H1 (cell line): ENCODE measurements around the gene ADAM22. TPM values are rescaled to one million over a fixed set of nuclear protein-coding genes. Genes with fewer than 3 reads are reported as not detected.

ENCODE experiments used
- CTCF ChIA-PET: fragments of 300-600 bp; sonication (Branson Sonifier 250); formaldehyde crosslinking; loops from one replicate; lab custom pipeline; 2021; ENCODE audit not compliant: partially characterized antibody; lab: Charles Lee
- POLR2A ChIA-PET: fragments of 300-600 bp; sonication (Branson Sonifier 250); formaldehyde crosslinking; loops from one replicate; lab custom pipeline; 2021; ENCODE audit warnings: inconsistent platforms; ENCODE audit not compliant: partially characterized antibody; lab: Charles Lee
- DNase-seq, 2 experiments: peaks; one replicate each; pipeline versions ENCODE4 v3.0.0 to v3.0.0-alpha.2; 2010 to 2022; ENCODE audit warnings: low spot score in 2 of 2, low read depth in 1 of 2, mixed read lengths in 1 of 2
- FAIRE-seq: peaks from 2 replicates; lab custom pipeline; 2011; peaks lifted over from hg19 to GRCh38; lab: Jason Lieb, UNC
- H2AFZ ChIP-seq: 2 replicates; pipeline ENCODE4 v1.8.1; 2012; ENCODE audit warnings: low read length, inconsistent platforms
- H2AK5ac ChIP-seq: 2 replicates; pipeline ENCODE4 v1.6.1; 2013; ENCODE audit warnings: low read depth, low read length
- H2BK120ac ChIP-seq: replicated peaks from 2 replicates; pipeline ENCODE3; 2013; ENCODE audit warnings: low read depth, low read length, inconsistent platforms
- H2BK12ac ChIP-seq: 2 replicates; pipeline ENCODE4 v1.6.1; 2013; ENCODE audit warnings: low read depth, low read length
- H2BK15ac ChIP-seq: 2 replicates; pipeline ENCODE4 v1.6.1; 2013; ENCODE audit warnings: low read length
- H2BK20ac ChIP-seq: 2 replicates; pipeline ENCODE4 v1.6.1; 2013; ENCODE audit warnings: low read length
- H2BK5ac ChIP-seq: 2 replicates; pipeline ENCODE4 v1.6.1; 2013; ENCODE audit warnings: low read depth, low read length
- H3K14ac ChIP-seq: 2 replicates; pipeline ENCODE4 v1.6.1; 2013; ENCODE audit warnings: inconsistent platforms; ENCODE audit not compliant: insufficient read length
- H3K18ac ChIP-seq: 2 replicates; pipeline ENCODE4 v1.6.1; 2013; ENCODE audit warnings: low read length; ENCODE audit errors: extremely low read depth
- H3K23ac ChIP-seq: 2 replicates; pipeline ENCODE4 v1.6.1; 2013; ENCODE audit warnings: inconsistent platforms; ENCODE audit not compliant: insufficient read length
- H3K23me2 ChIP-seq: 2 replicates; pipeline ENCODE4 v1.6.1; 2013; ENCODE audit warnings: low read depth, low read length
- H3K27ac ChIP-seq: 2 replicates; pipeline ENCODE4 v1.6.1; 2011; ENCODE audit warnings: low read depth, low read length, inconsistent platforms
- H3K27me3 ChIP-seq, 4 experiments: replicated peaks in 1 of 4; 1 replicate in 1 of 4; 2 replicates in 3 of 4; pipeline versions ENCODE4 v1.6.1 to v1.8.1; 2011 to 2013; ENCODE audit warnings: low read length in 3 of 4, mild to moderate bottlenecking in 3 of 4, inconsistent platforms in 2 of 4, mixed read lengths in 2 of 4, moderate library complexity in 1 of 4; ENCODE audit not compliant: control insufficient read depth in 3 of 4, insufficient read depth in 3 of 4; ENCODE audit errors: extremely low read depth in 1 of 4
- H3K36me3 ChIP-seq, 4 experiments: 2 replicates each; pipeline versions ENCODE4 v1.6.1 to v1.8.1; 2011 to 2013; ENCODE audit warnings: mild to moderate bottlenecking in 4 of 4, low read length in 3 of 4, moderate library complexity in 2 of 4, control low read depth in 1 of 4, inconsistent platforms in 1 of 4; ENCODE audit not compliant: insufficient read depth in 4 of 4, control insufficient read depth in 2 of 4
- H3K4ac ChIP-seq: replicated peaks from 2 replicates; pipeline ENCODE3; 2013; ENCODE audit warnings: low read length, low read depth, mixed read lengths, inconsistent platforms; ENCODE audit not compliant: insufficient read length
- H3K4me1 ChIP-seq, 4 experiments: replicated peaks in 1 of 4; 1 replicate in 1 of 4; 2 replicates in 3 of 4; pipeline versions ENCODE4 v1.6.1 to v1.8.1; 2011 to 2013; ENCODE audit warnings: low read length in 3 of 4, inconsistent platforms in 2 of 4, mixed read lengths in 1 of 4; ENCODE audit not compliant: insufficient read depth in 4 of 4, control insufficient read depth in 3 of 4
- H3K4me2 ChIP-seq, 2 experiments: 2 replicates each; pipeline versions ENCODE4 v1.6.1 to v1.8.1; 2011 to 2013; ENCODE audit warnings: low read depth in 2 of 2, low read length in 2 of 2, control low read depth in 1 of 2, inconsistent platforms in 1 of 2, mild to moderate bottlenecking in 1 of 2; ENCODE audit not compliant: insufficient read depth in 1 of 2
- H3K4me3 ChIP-seq, 4 experiments: fragments of 200-600, 300-600 bp in 1 of 4; sonication (generic), shearing (Covaris generic), sonication (Bioruptor Twin) in 1 of 4; 2 replicates each; pipeline versions ENCODE4 v1.5.1 to v1.8.1; 2011 to 2016; ENCODE audit warnings: low read length in 4 of 4, low read depth in 3 of 4, control low read depth in 2 of 4, inconsistent platforms in 2 of 4, mild to moderate bottlenecking in 2 of 4, mixed read lengths in 1 of 4, moderate library complexity in 1 of 4; ENCODE audit not compliant: insufficient read depth in 2 of 4; ENCODE audit errors: extremely low read depth in 1 of 4
- H3K56ac ChIP-seq: replicated peaks from 2 replicates; pipeline ENCODE3; 2013; ENCODE audit warnings: low read depth, mild to moderate bottlenecking, mixed read lengths, low read length, inconsistent platforms; ENCODE audit not compliant: insufficient read length
- H3K79me1 ChIP-seq: 2 replicates; pipeline ENCODE4 v1.6.1; 2013; ENCODE audit warnings: low read depth, low read length, control low read depth
- H3K79me2 ChIP-seq, 2 experiments: 2 replicates each; pipeline versions ENCODE4 v1.6.1 to v1.8.1; 2012 to 2013; ENCODE audit warnings: low read length in 2 of 2, mild to moderate bottlenecking in 2 of 2, inconsistent platforms in 1 of 2; ENCODE audit not compliant: insufficient read depth in 2 of 2, control insufficient read depth in 1 of 2
- H3K9ac ChIP-seq, 4 experiments: replicated peaks in 1 of 4; 1 replicate in 1 of 4; 2 replicates in 3 of 4; pipeline versions ENCODE4 v1.6.1 to v1.8.1; 2011 to 2013; ENCODE audit warnings: low read depth in 3 of 4, low read length in 3 of 4, control low read depth in 2 of 4, mild to moderate bottlenecking in 2 of 4, moderate library complexity in 2 of 4, inconsistent platforms in 1 of 4; ENCODE audit errors: extremely low read depth in 1 of 4
- H3K9me3 ChIP-seq, 2 experiments: 2 replicates each; pipeline versions ENCODE4 v1.6.1 to v1.8.1; 2012 to 2013; ENCODE audit warnings: mild to moderate bottlenecking in 2 of 2, moderate library complexity in 2 of 2, control low read depth in 1 of 2, inconsistent platforms in 1 of 2, low read depth in 1 of 2, low read length in 1 of 2, mixed read lengths in 1 of 2; ENCODE audit not compliant: insufficient read depth in 2 of 2
- H4K20me1 ChIP-seq, 2 experiments: replicated peaks in 1 of 2; 2 replicates each; pipeline versions ENCODE3 to v1.8.1; 2011 to 2013; ENCODE audit warnings: inconsistent platforms in 2 of 2, low read length in 2 of 2, mild to moderate bottlenecking in 1 of 2; ENCODE audit not compliant: insufficient read depth in 2 of 2, control insufficient read depth in 1 of 2
- H4K5ac ChIP-seq: 2 replicates; pipeline ENCODE4 v1.6.1; 2013; ENCODE audit warnings: low read length, low read depth, mixed read lengths, inconsistent platforms; ENCODE audit not compliant: insufficient read length
- H4K8ac ChIP-seq: 2 replicates; pipeline ENCODE4 v1.8.0; 2013; ENCODE audit warnings: mild to moderate bottlenecking, moderate library complexity, low read length, inconsistent platforms; ENCODE audit not compliant: insufficient read depth; ENCODE audit errors: extremely low read depth
- H4K91ac ChIP-seq: replicated peaks from 2 replicates; pipeline ENCODE3; 2013; ENCODE audit warnings: low read length, mixed read lengths, inconsistent platforms; ENCODE audit not compliant: insufficient read length
- FOSL1 ChIP-seq: IDR thresholded peaks from 2 replicates; pipeline ENCODE4 v1.6.1; 2011; ENCODE audit warnings: mild to moderate bottlenecking, low read depth, low read length, moderate library complexity; ENCODE audit not compliant: insufficient read depth
- HDAC2 ChIP-seq, 2 experiments: fragments of 300-600 bp in 1 of 2; sonication (generic) in 1 of 2; IDR thresholded peaks; 2 replicates each; pipeline ENCODE4 v1.6.1; 2011 to 2012; ENCODE audit warnings: low read depth in 2 of 2, low read length in 2 of 2, mild to moderate bottlenecking in 2 of 2, moderate library complexity in 2 of 2, borderline replicate concordance in 1 of 2, inconsistent platforms in 1 of 2
- JUND ChIP-seq: IDR thresholded peaks from 2 replicates; pipeline ENCODE4 v1.6.1; 2011; ENCODE audit warnings: mild to moderate bottlenecking, improper control_type of control experiment, low read length
- POU5F1 ChIP-seq: IDR thresholded peaks from 2 replicates; pipeline ENCODE4 v1.6.1; 2011; ENCODE audit warnings: low read depth, mild to moderate bottlenecking, low read length, moderate library complexity
- RFX5 ChIP-seq: IDR thresholded peaks from 2 replicates; pipeline ENCODE4 v1.6.1; 2011; ENCODE audit warnings: low read depth, low read length, improper control_type of control experiment, borderline replicate concordance
- RNF2 ChIP-seq: fragments of 200-900, 300-1000 bp; sonication (generic); IDR thresholded peaks from 2 replicates; pipeline ENCODE4 v1.7.1; 2016; ENCODE audit warnings: borderline replicate concordance, low read depth, mild to moderate bottlenecking, antibody characterized with exemption, low read length; ENCODE audit not compliant: poor library complexity, severe bottlenecking; ENCODE audit errors: missing control alignments
- SP2 ChIP-seq: IDR thresholded peaks from 2 replicates; pipeline ENCODE4 v1.6.1; 2012; ENCODE audit warnings: mild to moderate bottlenecking, low read length, inconsistent platforms
- SRF ChIP-seq: IDR thresholded peaks from 2 replicates; pipeline ENCODE4 v1.6.1; 2011; ENCODE audit warnings: mild to moderate bottlenecking, low read depth, low read length, moderate library complexity
- TAF1 ChIP-seq: IDR thresholded peaks from 2 replicates; pipeline ENCODE4 v1.6.1; 2011; ENCODE audit warnings: mild to moderate bottlenecking, low read depth, low read length
- YY1 ChIP-seq: IDR thresholded peaks from 2 replicates; pipeline ENCODE4 v1.6.1; 2011; ENCODE audit warnings: low read depth, mild to moderate bottlenecking, low read length
- WGBS, 2 experiments: shearing (Covaris generic) in 1 of 2; methylation state at CpG; one replicate each; pipeline versions ENCODE4 v1.1.6 to v1.1.7; 2013 to 2015; ENCODE audit warnings: low lambda C conversion rate in 2 of 2, mixed read lengths in 2 of 2, inconsistent platforms in 1 of 2, low coverage in 1 of 2, missing lambda C conversion rate in 1 of 2; ENCODE audit not compliant: insufficient replicate concordance in 2 of 2, insufficient coverage in 1 of 2, insufficient read length in 1 of 2; ENCODE audit errors: extremely low coverage in 1 of 2, missing lambda C conversion rate in 1 of 2; 5-methylcytosine and 5-hydroxymethylcytosine counted together
- polyA plus RNA-seq, 7 experiments: library from polyadenylated mRNA; depleted of rRNA in 3 of 7; stranded (reverse) in 5 of 7; unstranded in 2 of 7; fragments of >200 nt in 5 of 7; fragments of 200-250 nt in 2 of 7; gene quantifications; 1 replicate in 5 of 7; 2 replicates in 1 of 7; 4 replicates in 1 of 7; pipeline versions ENCODE4 v1.2.1 to v1.2.3, GENCODE V29; 2011 to 2013; ENCODE audit warnings: missing spikeins in 2 of 7, mixed read lengths in 2 of 7
- total RNA-seq: library from RNA; stranded (reverse); fragmentation: NEBNext Ultra II Directional; extraction: Animal tissue kit (Norgen Biotek cat#: 25700); gene quantifications from 2 replicates; pipeline ENCODE4 v1.2.1, GENCODE V29; 2021
- TF ChIP-seq, protein P1 (sequence below): IDR thresholded peaks from 2 replicates; pipeline ENCODE4 v1.6.1; 2012; ENCODE audit warnings: low read length, inconsistent platforms

ADAM22 gene
- total and polyA plus RNA-seq, 2 of the 8 experiments (the other 6 are each of a cell fraction or from before 2014, with no cell fraction given): 4.6 to 21.4 TPM

DNA sequence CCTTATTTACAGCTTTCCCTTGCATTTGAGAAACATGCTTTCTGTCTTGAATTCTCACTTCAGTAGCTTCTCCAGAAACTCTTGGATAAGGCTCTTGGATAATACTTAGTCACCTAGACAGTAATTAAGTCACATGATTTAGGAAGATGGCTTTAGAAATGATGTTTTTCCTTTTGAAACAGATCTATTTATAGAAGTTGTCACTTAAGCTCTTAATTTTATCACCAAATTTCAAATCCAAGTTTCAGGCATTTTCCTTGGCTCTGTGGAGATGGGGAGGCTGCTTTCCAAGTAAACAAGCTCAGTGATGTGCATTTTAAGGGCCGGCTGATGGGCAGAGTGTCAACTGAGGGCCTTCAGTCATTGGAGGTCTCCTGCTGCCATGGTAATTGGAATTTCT, 155.5 kb downstream of the ADAM22 start:
- Histone ChIP-seq H3K4me3 (no peak overlapping the region), H3K23ac (no peak overlapping the region), H4K91ac (no peak overlapping the region), H2AFZ (no peak overlapping the region), H2BK120ac (no peak overlapping the region), H4K5ac (no peak overlapping the region), H3K4ac (no peak overlapping the region), H2AK5ac (no peak overlapping the region), H3K79me1 (no peaks in the 10 kb centered on the region), H4K20me1 (no peaks in the 10 kb centered on the region), H2BK5ac (no peak overlapping the region), H3K9ac (no peak overlapping the region), H3K4me2 (no peak overlapping the region), H3K79me2 (no peaks in the 10 kb centered on the region), H3K36me3 (no peaks in the 10 kb centered on the region), H2BK12ac (no peak overlapping the region), H4K8ac (no peak overlapping the region), H3K56ac (no peak overlapping the region), H2BK15ac (no peak overlapping the region), H3K9me3 (no peaks in the 10 kb centered on the region), H3K4me1 (no peaks in the 10 kb centered on the region), H2BK20ac (no peak overlapping the region), H3K18ac (no peak overlapping the region), H3K23me2 (no peaks in the 10 kb centered on the region), H3K27ac (no peak overlapping the region), H3K14ac (no peak overlapping the region), H3K27me3 (no peaks in the 10 kb centered on the region)
- ChIA-PET POLR2A (no interaction called here), CTCF (interaction anchor here (0.8 to 1.2 kb wide), 3 partner anchors 12 to 22 kb away, joined by 3 to 4 read pairs (median 3); no protein-coding TSS in a partner anchor)
- WGBS, 2 experiments: 82% methylated on average over 1 of the region's 1 CpG; no CpG with 5 or more reads in 1 of the 2 experiments
- FAIRE-seq (no peak), DNase-seq (no peak)
- TF ChIP-seq HDAC2 (IDR thresholded peaks at IDR 0.05; ENCODE audit: borderline replicate concordance in 1 of 2, low read depth in 2 of 2, low read length in 2 of 2) (no peak), POU5F1 (no peak), YY1 (no peak), SP2 (no peak), RNF2 (no peak), RFX5 (no peak), JUND (no peak), FOSL1 (no peak), TAF1 (no peak), SRF (no peak)
- TF ChIP-seq, protein P1, sequence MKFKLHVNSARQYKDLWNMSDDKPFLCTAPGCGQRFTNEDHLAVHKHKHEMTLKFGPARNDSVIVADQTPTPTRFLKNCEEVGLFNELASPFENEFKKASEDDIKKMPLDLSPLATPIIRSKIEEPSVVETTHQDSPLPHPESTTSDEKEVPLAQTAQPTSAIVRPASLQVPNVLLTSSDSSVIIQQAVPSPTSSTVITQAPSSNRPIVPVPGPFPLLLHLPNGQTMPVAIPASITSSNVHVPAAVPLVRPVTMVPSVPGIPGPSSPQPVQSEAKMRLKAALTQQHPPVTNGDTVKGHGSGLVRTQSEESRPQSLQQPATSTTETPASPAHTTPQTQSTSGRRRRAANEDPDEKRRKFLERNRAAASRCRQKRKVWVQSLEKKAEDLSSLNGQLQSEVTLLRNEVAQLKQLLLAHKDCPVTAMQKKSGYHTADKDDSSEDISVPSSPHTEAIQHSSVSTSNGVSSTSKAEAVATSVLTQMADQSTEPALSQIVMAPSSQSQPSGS: no peak
